ENCODE data around the gene RBM10. TPM values are rescaled to one million over a fixed set of nuclear protein-coding genes. Genes with fewer than 3 reads are reported as not detected.

The RBM10 gene
- 41.1 and 55.9 TPM in 2 replicates for total RNA-seq

GRCh38 chrX:47144626-47145394 is at the start of gene RBM10, which contains the start of gene NDUFB11:
Gene RBM10, plus strand, starts transcription at chrX:47145221. Its CDS starts 2,261 bp downstream, at chrX:47147482.
Gene NDUFB11, minus strand, starts transcription at chrX:47144702. Its CDS starts 23 bp downstream, at chrX:47144679.

DNA sequence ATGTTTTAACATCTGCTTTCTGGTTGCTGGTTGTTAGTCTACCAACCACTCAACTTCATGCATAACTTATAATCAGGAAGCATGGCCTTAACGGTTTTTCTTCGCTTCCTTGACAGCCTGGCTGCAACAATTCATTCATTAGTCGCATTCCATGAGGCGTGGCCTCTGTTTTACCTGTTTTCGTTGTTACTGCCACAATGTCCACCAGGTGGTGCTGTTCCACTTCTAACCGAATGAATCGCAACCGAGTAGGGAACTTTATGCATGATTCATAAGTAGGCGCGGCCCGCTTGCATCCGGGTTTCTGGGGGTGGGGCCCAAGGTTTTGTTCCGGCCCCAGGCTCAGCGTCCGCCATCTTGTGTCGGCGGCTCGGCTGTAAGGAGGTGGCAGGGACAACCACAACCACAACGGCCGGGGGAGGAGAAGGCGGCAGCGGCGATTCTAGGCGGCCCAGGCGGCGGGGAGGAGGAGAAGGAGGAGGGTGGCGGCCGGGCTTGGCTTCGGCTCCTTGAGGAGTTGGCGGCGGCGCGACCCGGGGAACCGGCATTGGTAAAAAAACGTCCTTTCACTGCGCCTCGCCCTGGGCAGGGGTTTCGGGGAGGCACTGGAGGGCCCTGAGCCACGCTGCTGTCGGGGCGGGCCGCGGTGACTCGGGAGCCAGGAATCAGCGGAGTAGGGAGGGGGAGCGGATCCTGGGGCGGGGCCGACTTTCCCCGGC is 48.6 kb downstream of the RBM10 start, which contains the start of gene UBA1:
Gene UBA1, plus strand, starts transcription at position 355 of the 719 bp plus-strand sequence. CDS start 4,974 bp downstream, outside the sequence.

GRCh38 chrX:47218280-47218919 is 73.4 kb downstream of the RBM10 start, which contains the start of gene CDK16:
Gene CDK16, plus strand, starts transcription at chrX:47218681. Its CDS starts 4,877 bp downstream, at chrX:47223558.

GRCh38 chrX:47232803-47233332 is 87.8 kb downstream of the RBM10 start, which contains the start of gene USP11:
Gene USP11, plus strand, starts transcription at chrX:47233009. Its CDS starts 35 bp downstream, at chrX:47233044.

Other genes starting within 250 kb of the RBM10 start
- 4.6 and 7.6 TPM in 2 replicates for gene JADE3, start 232.8 kb upstream of the RBM10 start, total RNA-seq
- 1.1 and 2.7 TPM in 2 replicates for gene RGN, start 66.8 kb upstream of the RBM10 start, total RNA-seq
- 70.7 and 84.9 TPM in 2 replicates for gene NDUFB11, start 519 bp upstream of the RBM10 start, total RNA-seq
- gene UBA1, start 48.6 kb downstream of the RBM10 start, total RNA-seq = 218 and 285 TPM in 2 replicates
- 133 and 154 TPM in 2 replicates for gene CDK16, start 73.5 kb downstream of the RBM10 start, total RNA-seq
- gene USP11, start 87.8 kb downstream of the RBM10 start, total RNA-seq = 38.9 and 49.7 TPM in 2 replicates
- 0.13 and 0.33 TPM in 2 replicates for gene ZNF157, start 225.4 kb downstream of the RBM10 start, total RNA-seq